BLaER1 treated with 17β-estradiol and CSF1 and Interleukin-3, amounts not matched to agents 10 nM and 100 nM (cell line): ENCODE results near the gene ZDHHC9.

ENCODE experiments used
- H3K27ac ChIP-seq, 11 experiments: shearing (Covaris generic); formaldehyde crosslinking; 2 replicates each; pipeline ENCODE4 v1.8.1; 2022
- H3K27me3 ChIP-seq, 11 experiments: shearing (Covaris generic); formaldehyde crosslinking; 2 replicates each; pipeline ENCODE4 v1.8.1; 2022
- H3K36me3 ChIP-seq, 11 experiments: shearing (Covaris generic); formaldehyde crosslinking; 2 replicates each; pipeline ENCODE4 v1.8.1; 2022
- H3K4me1 ChIP-seq, 10 experiments: shearing (Covaris generic); formaldehyde crosslinking; 2 replicates each; pipeline ENCODE4 v1.8.1; 2022
- H3K4me2 ChIP-seq, 11 experiments: shearing (Covaris generic); formaldehyde crosslinking; 2 replicates each; pipeline ENCODE4 v1.8.1; 2022
- H3K4me3 ChIP-seq, 10 experiments: shearing (Covaris generic); formaldehyde crosslinking; 2 replicates each; pipeline ENCODE4 v1.8.1; 2022
- H3K9ac ChIP-seq, 11 experiments: shearing (Covaris generic); formaldehyde crosslinking; 2 replicates each; pipeline ENCODE4 v1.8.1; 2022
- H3K9me3 ChIP-seq, 11 experiments: shearing (Covaris generic); formaldehyde crosslinking; replicated peaks in 1 of 11; 2 replicates each; pipeline ENCODE4 v1.8.1; 2022
- H4K20me1 ChIP-seq, 11 experiments: shearing (Covaris generic); formaldehyde crosslinking; 2 replicates each; pipeline ENCODE4 v1.8.1; 2022
- Cebpa-rat ChIP-seq, 11 experiments: shearing (Covaris generic); IDR thresholded peaks; 2 replicates each; pipeline ENCODE4 v1.8.1; 2022

The ZDHHC9 gene

DNA sequence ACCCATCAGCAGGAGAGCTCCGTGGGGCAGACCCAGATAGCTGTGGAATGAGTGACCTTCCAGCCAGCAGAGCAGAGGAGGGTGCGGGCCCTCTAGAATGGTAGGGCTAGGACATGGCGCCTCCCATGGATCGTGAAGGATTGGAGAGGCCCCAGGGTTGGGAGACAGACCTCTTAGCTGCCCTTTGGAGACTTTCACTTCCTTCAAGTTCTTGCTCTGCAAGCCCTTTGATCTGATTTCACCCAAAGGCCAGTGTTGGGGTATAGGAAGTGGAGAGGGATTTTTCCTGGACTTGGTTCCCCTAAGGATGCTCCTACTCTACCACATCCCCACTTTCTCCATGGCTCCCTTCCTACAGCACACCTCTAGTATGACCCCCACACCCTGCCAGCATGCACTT lies 61.0 kb downstream of the ZDHHC9 start:
- Histone ChIP-seq H3K4me2 (peak overlapping the region; percentile 83 to 98 (median 93)), H4K20me1 (peaks cover 57 to 65% (median 62%) of the 10 kb centered on the region in 11 experiments; a peak in 21 of 22 replicates), H3K9me3 (peaks cover 0 to 6% (median 0%) of the 10 kb centered on the region in 11 experiments; a peak in 2 of 22 replicates), H3K36me3 (peaks cover 26 to 54% (median 38%) of the 10 kb centered on the region in 11 experiments; a peak in 21 of 22 replicates), H3K9ac (peak overlapping the region in 9 of 11 experiments; percentile 74 to 92 (median 80); a peak in 16 of 22 replicates), H3K4me3 (peak overlapping the region; percentile 59 to 80 (median 72)), H3K4me1 (peaks cover 75 to 85% (median 82%) of the 10 kb centered on the region in 10 experiments), H3K27ac (peak overlapping the region in 9 of 11 experiments; percentile 69 to 93 (median 82); a peak in 15 of 22 replicates), H3K27me3 (peaks cover 27 to 95% (median 67%) of the 10 kb centered on the region in 11 experiments)
- TF ChIP-seq Cebpa-rat (IDR thresholded peaks at IDR 0.05), result no peak

DNA sequence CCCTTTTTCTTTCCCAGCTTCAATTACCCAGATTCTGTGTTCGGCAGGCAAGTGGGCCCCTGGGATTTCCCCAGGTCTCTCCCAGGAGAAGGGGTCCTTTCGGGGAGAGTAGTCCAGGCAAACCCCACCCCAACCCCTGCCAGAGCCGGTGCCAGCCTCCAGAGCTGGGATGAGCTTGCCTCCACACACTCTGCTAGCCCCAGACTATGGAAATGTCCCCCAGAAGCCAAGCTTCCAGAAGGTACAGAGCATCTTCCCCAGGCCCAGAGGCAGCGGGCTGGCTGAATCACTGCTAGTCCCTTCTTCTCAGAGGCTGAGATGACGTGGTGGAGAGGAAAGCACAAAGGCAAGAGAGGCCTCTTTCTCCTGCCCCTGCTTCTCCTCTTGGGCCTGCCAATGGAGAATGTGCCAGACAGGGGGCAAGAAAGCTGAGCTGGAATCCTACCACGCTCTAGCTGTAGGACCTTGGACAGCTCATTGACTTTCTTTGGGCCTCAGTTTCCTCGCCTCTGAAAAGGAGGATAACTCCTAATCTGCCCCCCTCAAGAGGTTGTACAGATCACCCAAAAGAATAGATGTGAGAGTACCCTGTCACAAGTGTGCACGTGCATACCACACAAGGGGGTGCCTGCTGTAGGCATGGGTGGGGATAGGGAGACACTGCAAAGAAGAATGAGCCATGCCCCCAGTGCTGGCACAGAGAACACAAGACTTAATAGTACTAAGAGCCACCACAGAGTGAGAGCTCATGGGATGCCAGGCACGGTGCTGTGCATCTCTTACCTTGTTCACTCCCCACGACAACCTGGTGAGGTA lies 61.8 kb downstream of the ZDHHC9 start:
- Histone ChIP-seq H3K4me1 (peaks cover 73 to 85% (median 82%) of the 10 kb centered on the region in 10 experiments), H3K27ac (peak overlapping the region; percentile 50 to 93 (median 82); a peak in 21 of 22 replicates), H3K9me3 (peaks cover 0 to 6% (median 0%) of the 10 kb centered on the region in 11 experiments; a peak in 2 of 22 replicates), H3K4me3 (peak overlapping the region; percentile 59 to 80 (median 72)), H4K20me1 (peaks cover 52 to 56% (median 54%) of the 10 kb centered on the region in 11 experiments; a peak in 21 of 22 replicates), H3K4me2 (peak overlapping the region; percentile 83 to 98 (median 93)), H3K9ac (peak overlapping the region; percentile 72 to 92 (median 80)), H3K27me3 (peaks cover 36 to 96% (median 75%) of the 10 kb centered on the region in 11 experiments), H3K36me3 (peaks cover 19 to 46% (median 32%) of the 10 kb centered on the region in 11 experiments; a peak in 20 of 22 replicates)
- no peak for TF ChIP-seq Cebpa-rat (IDR thresholded peaks at IDR 0.05)

DNA sequence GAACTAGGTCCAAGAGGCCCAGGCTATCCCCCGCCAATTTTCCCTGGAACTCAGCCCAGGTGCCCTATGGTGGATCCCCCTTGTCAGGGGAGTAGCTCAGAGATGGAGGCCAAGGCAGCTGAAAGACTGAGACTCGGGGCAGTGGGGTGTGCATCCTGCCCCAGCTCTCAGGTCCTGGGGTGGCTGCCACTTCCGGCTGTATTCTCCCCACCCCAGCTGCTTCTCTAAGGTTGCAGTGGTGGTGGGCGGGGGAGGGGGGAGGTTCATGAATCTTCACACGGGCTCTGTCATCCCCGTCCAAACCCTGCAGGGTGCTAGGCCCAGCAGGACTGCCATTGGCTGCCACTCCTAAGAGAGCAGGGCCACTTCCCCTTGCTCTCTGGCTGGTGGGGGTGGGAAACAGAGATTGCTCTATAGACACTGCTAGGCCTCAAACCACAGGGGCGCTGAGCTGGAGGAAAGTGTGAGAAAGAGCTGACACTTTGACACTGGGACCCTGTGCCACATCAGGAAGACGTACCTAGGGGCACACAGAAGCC lies 62.5 kb downstream of the ZDHHC9 start:
- peak overlapping the region; percentile 54 to 95 (median 90) for H3K27ac ChIP-seq
- peaks cover 19 to 41% (median 32%) of the 10 kb centered on the region in 11 experiments; a peak in 20 of 22 replicates for H3K36me3 ChIP-seq
- H3K4me2 ChIP-seq, result peak overlapping the region; percentile 83 to 98 (median 94)
- H3K4me1 ChIP-seq, result peaks cover 73 to 85% (median 82%) of the 10 kb centered on the region in 10 experiments
- peak overlapping the region; percentile 77 to 93 (median 81) for H3K9ac ChIP-seq
- H4K20me1 ChIP-seq, result peaks cover 45 to 50% (median 48%) of the 10 kb centered on the region in 11 experiments; a peak in 21 of 22 replicates
- peaks cover 0 to 6% (median 0%) of the 10 kb centered on the region in 11 experiments; a peak in 2 of 22 replicates for H3K9me3 ChIP-seq
- H3K4me3 ChIP-seq, result peak overlapping the region; percentile 59 to 80 (median 72)
- no peak for TF ChIP-seq Cebpa-rat (IDR thresholded peaks at IDR 0.05)
- H3K27me3 ChIP-seq, result peaks cover 36 to 96% (median 81%) of the 10 kb centered on the region in 11 experiments

DNA sequence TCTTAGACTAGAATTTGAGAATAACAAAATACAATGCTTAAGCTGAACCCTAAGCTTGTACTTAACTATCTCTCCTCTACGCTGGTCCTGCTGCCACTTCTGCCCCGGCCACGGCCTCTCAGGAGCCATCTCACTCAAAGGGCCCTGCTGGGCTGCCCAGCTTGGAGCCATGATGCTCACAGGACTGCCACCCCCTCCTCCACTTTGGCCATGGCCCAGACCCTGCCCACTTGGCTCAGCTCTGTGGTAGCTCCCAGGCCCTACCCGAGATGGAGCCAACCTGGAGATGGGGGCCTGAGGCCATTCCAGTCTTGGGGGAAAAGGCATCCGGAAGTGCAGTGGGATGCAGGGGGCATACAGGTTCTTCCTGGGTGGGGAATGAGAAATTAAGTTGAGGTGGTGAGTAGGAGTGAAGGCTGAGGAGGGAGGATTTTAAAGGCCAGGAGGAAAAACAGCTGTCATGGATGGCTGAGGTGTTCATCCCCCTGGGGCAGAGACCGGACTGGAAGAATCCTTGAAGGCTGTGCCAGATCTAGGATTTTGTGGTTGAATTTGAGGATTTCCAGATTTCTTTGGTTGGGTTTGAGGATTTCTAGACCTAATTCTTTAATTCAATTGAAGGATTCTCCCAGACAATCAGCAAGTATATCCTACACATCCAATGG lies 63.1 kb downstream of the ZDHHC9 start:
- Histone ChIP-seq H3K4me3 (peak overlapping the region; percentile 59 to 80 (median 72)), H3K4me1 (peaks cover 72 to 85% (median 82%) of the 10 kb centered on the region in 10 experiments), H3K36me3 (peaks cover 19 to 41% (median 32%) of the 10 kb centered on the region in 11 experiments; a peak in 20 of 22 replicates), H3K9ac (peak overlapping the region; percentile 74 to 93 (median 81)), H3K27ac (peak overlapping the region; percentile 54 to 95 (median 90)), H3K27me3 (peaks cover 37 to 95% (median 85%) of the 10 kb centered on the region in 11 experiments), H3K4me2 (peak overlapping the region; percentile 79 to 98 (median 85)), H4K20me1 (peaks cover 39 to 43% (median 42%) of the 10 kb centered on the region in 11 experiments; a peak in 21 of 22 replicates), H3K9me3 (peaks cover 0 to 6% (median 0%) of the 10 kb centered on the region in 11 experiments; a peak in 2 of 22 replicates)
- TF ChIP-seq Cebpa-rat (IDR thresholded peaks at IDR 0.05), result no peak

DNA sequence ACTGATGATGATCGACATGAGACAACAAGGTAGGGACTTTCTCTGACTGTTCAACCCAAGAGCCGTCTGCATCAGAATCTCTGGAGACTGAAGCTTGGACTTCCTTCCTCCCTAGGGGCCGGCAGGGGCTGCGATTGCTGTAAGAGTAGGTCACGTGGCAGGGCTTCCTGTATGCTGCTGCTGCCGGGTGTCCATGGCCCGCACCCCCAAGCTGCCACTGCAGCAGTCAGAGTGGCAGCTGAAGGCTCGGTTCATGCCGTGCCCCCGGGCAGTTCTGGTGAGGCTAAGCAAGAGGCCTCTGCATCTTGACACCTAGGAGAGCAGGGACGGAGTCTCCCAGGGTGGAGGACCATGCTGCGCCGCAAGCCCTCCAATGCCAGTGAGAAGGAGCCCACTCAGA lies 63.9 kb downstream of the ZDHHC9 start, which contains the start of gene SASH3:
TSS of gene SASH3 (plus strand) at position 203 of the 400 bp plus-strand sequence. CDS start at position 352, 149 bp downstream.
- TF ChIP-seq Cebpa-rat (IDR thresholded peaks at IDR 0.05), result peak in 5 of 11 experiments; percentile 27 to 69 (median 58); a peak in 3 of 22 replicates
- H3K4me3 ChIP-seq, result peak within 1 kb of the TSS; percentile 59 to 80 (median 72)
- peaks cover 46 to 96% (median 87%) of the 10 kb centered on the region in 11 experiments for H3K27me3 ChIP-seq
- peaks cover 19 to 34% (median 29%) of the 10 kb centered on the region in 11 experiments; a peak in 20 of 22 replicates for H3K36me3 ChIP-seq
- H3K4me1 ChIP-seq, result peaks cover 73 to 86% (median 83%) of the 10 kb centered on the region in 10 experiments
- H4K20me1 ChIP-seq, result peaks cover 33 to 35% (median 34%) of the 10 kb centered on the region in 11 experiments; a peak in 21 of 22 replicates
- peak within 1 kb of the TSS; percentile 54 to 95 (median 90) for H3K27ac ChIP-seq
- peak within 1 kb of the TSS; percentile 79 to 98 (median 85) for H3K4me2 ChIP-seq
- H3K9me3 ChIP-seq, result peaks cover 0 to 6% (median 0%) of the 10 kb centered on the region in 11 experiments; a peak in 2 of 22 replicates
- peak within 1 kb of the TSS; percentile 74 to 93 (median 81) for H3K9ac ChIP-seq

GRCh38 chrX:129779086-129779672 lies 64.5 kb downstream of the ZDHHC9 start:
- Histone ChIP-seq H3K9ac (peak overlapping the region in 9 of 11 experiments; percentile 78 to 93 (median 83); a peak in 18 of 22 replicates), H4K20me1 (peaks cover 28 to 29% (median 28%) of the 10 kb centered on the region in 11 experiments; a peak in 21 of 22 replicates), H3K27me3 (peaks cover 47 to 97% (median 89%) of the 10 kb centered on the region in 11 experiments), H3K9me3 (peaks cover 0 to 6% (median 0%) of the 10 kb centered on the region in 11 experiments; a peak in 2 of 22 replicates), H3K4me2 (peak overlapping the region; percentile 79 to 98 (median 85)), H3K4me1 (peaks cover 73 to 86% (median 83%) of the 10 kb centered on the region in 10 experiments), H3K4me3 (peak overlapping the region; percentile 59 to 80 (median 72); a peak in 19 of 20 replicates), H3K36me3 (peaks cover 17 to 28% (median 24%) of the 10 kb centered on the region in 11 experiments; a peak in 20 of 22 replicates), H3K27ac (peak overlapping the region; percentile 12 to 95 (median 90); a peak in 21 of 22 replicates)
- no peak for TF ChIP-seq Cebpa-rat (IDR thresholded peaks at IDR 0.05)
